Measurements from ENCODE around the gene TFCP2L1. TPM values are rescaled to one million over a fixed set of nuclear protein-coding genes. Genes with fewer than 3 reads are reported as not detected.

Gene TFCP2L1
- total RNA-seq, 1 experiment from 2014 or later: 1.8 TPM

DNA sequence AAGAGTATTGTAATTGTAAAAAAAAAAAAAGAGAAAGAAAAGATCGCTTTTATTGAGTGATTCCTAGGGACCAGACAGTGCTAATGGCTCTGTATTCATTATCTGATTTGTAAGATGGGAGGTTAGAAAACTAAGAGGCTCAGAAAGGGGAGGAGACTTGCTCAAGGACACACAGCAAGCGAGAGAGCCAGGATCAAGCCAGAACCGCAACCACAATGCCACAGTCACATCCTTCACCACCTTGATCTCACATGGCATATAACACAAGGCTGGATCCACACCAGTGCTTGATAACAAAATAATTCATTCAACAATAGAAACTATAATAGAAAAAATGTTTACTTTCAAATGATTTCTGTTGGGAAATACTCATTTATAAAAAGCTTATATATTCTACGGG, 37.5 kb downstream of the TFCP2L1 start:
- Histone ChIP-seq H3K56ac (ENCODE audit: insufficient read length, low read depth, low read length) (no peak overlapping the region), H4K91ac (ENCODE audit: insufficient read length, low read depth, low read length) (no peak overlapping the region), H3K27ac (ENCODE audit: insufficient read length, low read depth, low read length) (no peak overlapping the region), H3K23me2 (ENCODE audit: insufficient read length, low read depth, low read length, poor library complexity, severe bottlenecking) (no peaks in the 10 kb centered on the region), H4K8ac (replicated peaks; ENCODE audit: insufficient read length, low read depth, low read length) (no peak overlapping the region), H3K27me3 (ENCODE audit: insufficient read depth, low read length) (no peaks in the 10 kb centered on the region), H2BK5ac (ENCODE audit: insufficient read length, low read length) (no peak overlapping the region), H3K4ac (ENCODE audit: low read depth, low read length) (no peak overlapping the region), H2BK15ac (ENCODE audit: low read depth, low read length) (no peak overlapping the region), H3T11ph (ENCODE audit: low read length) (no peak overlapping the region), H3K79me2 (ENCODE audit: insufficient read depth, low read length) (no peaks in the 10 kb centered on the region), H3K4me1 (ENCODE audit: insufficient read depth, low read length) (no peaks in the 10 kb centered on the region), H4K5ac (ENCODE audit: insufficient read length, low read depth, low read length) (no peak overlapping the region), H2AFZ (ENCODE audit: low read length) (no peak overlapping the region), H2BK12ac (ENCODE audit: insufficient read length, low read depth, low read length) (no peak overlapping the region), H3K9ac (ENCODE audit: extremely low read depth, insufficient read length, low read length) (no peak overlapping the region), H3K14ac (ENCODE audit: insufficient read depth, low read length) (no peak overlapping the region), H3K4me2 (ENCODE audit: insufficient read depth, insufficient read length, low read length) (no peak overlapping the region), H4K20me1 (ENCODE audit: control insufficient read depth, insufficient read depth, insufficient read length) (no peaks in the 10 kb centered on the region), H3K18ac (ENCODE audit: insufficient read length, low read depth, low read length) (no peak overlapping the region), H3K9me3 (ENCODE audit: control insufficient read depth, low read depth, low read length) (no peaks in the 10 kb centered on the region), H2BK120ac (ENCODE audit: low read depth, low read length, poor library complexity, severe bottlenecking) (no peak overlapping the region), H2AK5ac (ENCODE audit: insufficient read length, low read length) (no peak overlapping the region), H3K23ac (ENCODE audit: insufficient read length, low read depth, low read length) (no peak overlapping the region), H2BK20ac (ENCODE audit: low read depth, low read length, poor library complexity, severe bottlenecking) (no peak overlapping the region), H3K79me1 (ENCODE audit: insufficient read depth, low read depth, low read length, poor library complexity, severe bottlenecking) (no peaks in the 10 kb centered on the region)
- no peak for DNase-seq
- H3K36me3 Mint-ChIP-seq (ENCODE audit: insufficient read depth in 1 of 3, low read depth in 3 of 3): no peaks in the 10 kb centered on the region
- peaks cover 0 to 7% of the 10 kb centered on the region in 2 experiments; a peak in 1 of 4 replicates for H3K4me1 Mint-ChIP-seq
- WGBS (ENCODE audit: extremely low coverage, insufficient read length, low lambda C conversion rate): no CpG with 5 or more reads among the region's 4 CpGs
- H3K27ac Mint-ChIP-seq: no peak overlapping the region
- TF ChIP-seq, protein P1, sequence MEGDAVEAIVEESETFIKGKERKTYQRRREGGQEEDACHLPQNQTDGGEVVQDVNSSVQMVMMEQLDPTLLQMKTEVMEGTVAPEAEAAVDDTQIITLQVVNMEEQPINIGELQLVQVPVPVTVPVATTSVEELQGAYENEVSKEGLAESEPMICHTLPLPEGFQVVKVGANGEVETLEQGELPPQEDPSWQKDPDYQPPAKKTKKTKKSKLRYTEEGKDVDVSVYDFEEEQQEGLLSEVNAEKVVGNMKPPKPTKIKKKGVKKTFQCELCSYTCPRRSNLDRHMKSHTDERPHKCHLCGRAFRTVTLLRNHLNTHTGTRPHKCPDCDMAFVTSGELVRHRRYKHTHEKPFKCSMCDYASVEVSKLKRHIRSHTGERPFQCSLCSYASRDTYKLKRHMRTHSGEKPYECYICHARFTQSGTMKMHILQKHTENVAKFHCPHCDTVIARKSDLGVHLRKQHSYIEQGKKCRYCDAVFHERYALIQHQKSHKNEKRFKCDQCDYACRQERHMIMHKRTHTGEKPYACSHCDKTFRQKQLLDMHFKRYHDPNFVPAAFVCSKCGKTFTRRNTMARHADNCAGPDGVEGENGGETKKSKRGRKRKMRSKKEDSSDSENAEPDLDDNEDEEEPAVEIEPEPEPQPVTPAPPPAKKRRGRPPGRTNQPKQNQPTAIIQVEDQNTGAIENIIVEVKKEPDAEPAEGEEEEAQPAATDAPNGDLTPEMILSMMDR (conservative IDR thresholded peaks at IDR 0.05): no peak
- H3K9me3 Mint-ChIP-seq: no peaks in the 10 kb centered on the region
- H3K27me3 Mint-ChIP-seq (ENCODE audit: low read depth): no peaks in the 10 kb centered on the region; the same call in 1 of the 2 replicates
- H3K4me3 Mint-ChIP-seq: no peak overlapping the region

Measured in H9 (cell line).